Astrocyte of the spinal cord (primary cell): Measurements from ENCODE around the gene RNF166.

Experiments
- DNase-seq: peaks from one replicate; pipeline ENCODE4 v3.0.0; 2011; ENCODE audit warnings: low read depth, low spot score
- H3K4me3 ChIP-seq: 2 replicates; pipeline ENCODE4 v1.5.1; 2011; ENCODE audit warnings: low read depth, mild to moderate bottlenecking, low read length, moderate library complexity
- in situ Hi-C: cut with HindIII; loops from 2 replicates; pipeline ENCODE4 v1.10.0; 2017; ENCODE audit warnings: low sequenced_read_pairs
- TF ChIP-seq, protein P1 (sequence below): IDR thresholded peaks from 2 replicates; pipeline ENCODE4 v1.5.1; 2012; ENCODE audit warnings: low read depth, mild to moderate bottlenecking, low read length, inconsistent platforms

Gene RNF166

DNA sequence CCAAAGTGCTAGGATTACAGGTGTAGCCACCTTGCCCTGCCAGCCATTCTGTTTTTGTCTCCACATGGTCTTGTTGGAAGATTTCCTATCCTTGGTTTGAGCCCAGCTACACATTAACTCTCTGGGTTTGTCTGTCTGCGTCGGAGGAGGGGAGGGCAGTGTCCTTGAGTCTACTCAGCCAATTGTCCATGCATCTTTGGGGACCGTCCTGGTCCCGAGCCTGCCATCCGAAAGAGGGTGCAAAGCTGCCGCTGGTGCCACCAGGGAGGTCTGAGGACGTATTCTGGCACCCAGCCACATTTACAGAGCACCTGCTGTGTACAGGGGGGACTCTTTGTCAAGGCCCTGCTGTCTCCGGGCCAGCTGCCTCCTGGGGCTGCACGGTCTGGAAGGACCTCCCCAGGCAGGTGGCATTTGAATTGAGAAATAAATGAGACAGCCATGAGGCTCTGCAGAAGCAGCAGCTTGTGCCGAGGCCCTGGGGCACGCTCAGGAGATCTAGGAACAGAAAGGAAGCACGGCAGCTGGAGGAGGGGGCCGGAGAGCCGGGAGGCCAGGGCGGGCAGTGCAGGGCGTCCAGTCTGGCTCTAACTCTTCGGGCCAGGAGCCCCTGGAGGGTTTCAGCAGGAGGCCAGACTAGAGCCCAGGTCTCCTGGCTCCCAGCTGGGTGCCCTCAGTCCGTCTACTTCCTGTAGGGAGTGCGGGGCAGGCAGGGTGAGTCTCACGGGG lies 56.8 kb downstream of the RNF166 start:
- DNase-seq: no peak
- H3K4me3 ChIP-seq: no peak overlapping the region
- in situ Hi-C loops: no loop called here
- TF ChIP-seq, protein P1, sequence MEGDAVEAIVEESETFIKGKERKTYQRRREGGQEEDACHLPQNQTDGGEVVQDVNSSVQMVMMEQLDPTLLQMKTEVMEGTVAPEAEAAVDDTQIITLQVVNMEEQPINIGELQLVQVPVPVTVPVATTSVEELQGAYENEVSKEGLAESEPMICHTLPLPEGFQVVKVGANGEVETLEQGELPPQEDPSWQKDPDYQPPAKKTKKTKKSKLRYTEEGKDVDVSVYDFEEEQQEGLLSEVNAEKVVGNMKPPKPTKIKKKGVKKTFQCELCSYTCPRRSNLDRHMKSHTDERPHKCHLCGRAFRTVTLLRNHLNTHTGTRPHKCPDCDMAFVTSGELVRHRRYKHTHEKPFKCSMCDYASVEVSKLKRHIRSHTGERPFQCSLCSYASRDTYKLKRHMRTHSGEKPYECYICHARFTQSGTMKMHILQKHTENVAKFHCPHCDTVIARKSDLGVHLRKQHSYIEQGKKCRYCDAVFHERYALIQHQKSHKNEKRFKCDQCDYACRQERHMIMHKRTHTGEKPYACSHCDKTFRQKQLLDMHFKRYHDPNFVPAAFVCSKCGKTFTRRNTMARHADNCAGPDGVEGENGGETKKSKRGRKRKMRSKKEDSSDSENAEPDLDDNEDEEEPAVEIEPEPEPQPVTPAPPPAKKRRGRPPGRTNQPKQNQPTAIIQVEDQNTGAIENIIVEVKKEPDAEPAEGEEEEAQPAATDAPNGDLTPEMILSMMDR: no peak

DNA sequence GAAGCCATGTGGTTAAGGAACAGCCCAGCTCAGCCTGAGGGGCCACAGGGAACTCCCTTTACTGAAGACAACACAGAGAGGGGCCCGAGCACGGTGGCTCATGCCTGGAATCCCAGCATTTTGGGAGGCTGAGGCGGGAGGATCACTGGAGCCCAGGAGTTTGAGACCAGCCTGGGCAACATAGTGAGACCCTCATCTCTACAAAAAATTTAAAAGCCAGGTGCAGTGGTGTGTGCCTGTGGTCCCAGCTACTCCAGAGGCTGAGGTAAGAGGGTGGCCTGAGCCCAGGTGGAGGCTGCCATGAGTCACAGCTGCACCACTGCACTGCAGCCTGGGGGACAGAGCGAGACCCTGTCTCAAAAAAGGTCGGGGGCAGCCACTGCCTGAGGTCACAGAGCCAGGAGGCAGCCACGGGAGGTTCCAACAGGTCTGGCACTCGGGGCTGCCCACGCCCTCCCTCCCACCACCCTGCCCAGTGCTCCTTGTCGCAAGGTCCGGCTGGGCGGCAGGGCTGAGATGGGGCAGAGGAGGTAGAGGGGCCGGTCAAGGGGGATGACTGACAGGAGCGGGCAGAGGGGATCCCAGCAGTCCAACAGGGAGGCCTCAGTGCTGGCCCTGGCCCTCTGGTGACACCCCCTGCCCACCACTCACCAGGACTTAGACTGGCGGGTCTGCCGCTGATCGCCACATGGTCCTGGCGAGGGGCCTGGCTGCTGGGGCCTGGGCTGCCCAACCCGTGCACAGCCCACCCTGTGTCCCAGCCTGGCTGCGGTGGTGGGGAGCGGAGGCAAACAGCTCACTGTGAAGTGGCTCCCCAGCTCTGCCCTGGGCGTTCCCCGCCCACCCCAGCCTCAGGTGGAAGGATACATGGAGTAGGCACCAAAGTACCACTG lies 58.8 kb downstream of the RNF166 start:
- TF ChIP-seq, protein P1: no peak
- H3K4me3 ChIP-seq: no peak overlapping the region
- in situ Hi-C loops: no loop called here
- DNase-seq: no peak
